Endothelial cell of umbilical vein (primary cell): Measurements from ENCODE around the gene HOXA3. TPM values are rescaled to one million over a fixed set of nuclear protein-coding genes. Genes with fewer than 3 reads are reported as not detected.

ENCODE experiments used
- BruUV-seq: library from RNA; stranded (reverse); fragments of 400-500 nt; replicated peaks from 2 replicates; lab custom pipeline; 2021; lab: Mats Ljungman, UMichigan
- CTCF ChIA-PET: fragments of 300-600, 350-600 bp; sonication (Branson Sonifier 250); formaldehyde crosslinking; loops from one replicate; lab custom pipeline; 2021; ENCODE audit warnings: antibody characterized with exemption, inconsistent platforms; lab: Charles Lee
- POLR2A ChIA-PET: fragments of 300-600, 350-600 bp; sonication (Branson Sonifier 250); formaldehyde crosslinking; loops from one replicate; lab custom pipeline; 2021; ENCODE audit warnings: antibody characterized with exemption, inconsistent platforms; lab: Charles Lee
- DNase-seq: peaks from one replicate; pipeline ENCODE4 v3.0.0-alpha.2; 2011; ENCODE audit warnings: low read depth, low spot score
- FAIRE-seq: peaks from 2 replicates; lab custom pipeline; 2011; peaks lifted over from hg19 to GRCh38; lab: Jason Lieb, UNC
- H2AFZ ChIP-seq: 2 replicates; pipeline ENCODE4 v1.6.0; 2012; ENCODE audit warnings: low read depth, low read length, control low read depth, inconsistent platforms
- H3K27ac ChIP-seq: 2 replicates; pipeline ENCODE4 v1.5.1; 2011; ENCODE audit warnings: low read depth, mild to moderate bottlenecking, control low read depth, low read length, moderate library complexity; ENCODE audit not compliant: insufficient read depth
- H3K27me3 ChIP-seq, 2 experiments: 2 replicates each; pipeline versions ENCODE4 v1.6.0 to v1.6.1; 2011; ENCODE audit warnings: low read length in 2 of 2, mixed read lengths in 1 of 2; ENCODE audit not compliant: control insufficient read depth in 2 of 2, insufficient read depth in 2 of 2
- H3K36me3 ChIP-seq, 2 experiments: 2 replicates in 1 of 2; 3 replicates in 1 of 2; pipeline ENCODE4 v1.5.1; 2011; ENCODE audit warnings: low read length in 2 of 2, mild to moderate bottlenecking in 1 of 2, moderate library complexity in 1 of 2; ENCODE audit not compliant: control insufficient read depth in 2 of 2, insufficient read depth in 2 of 2; ENCODE audit errors: extremely low read depth in 1 of 2
- H3K4me1 ChIP-seq: 3 replicates; pipeline ENCODE4 v1.5.1; 2011; ENCODE audit warnings: mild to moderate bottlenecking, low read length; ENCODE audit not compliant: control insufficient read depth, insufficient read depth; ENCODE audit errors: extremely low read depth
- H3K4me2 ChIP-seq: 2 replicates; pipeline ENCODE4 v1.6.1; 2011; ENCODE audit warnings: low read length, control low read depth, mixed read lengths; ENCODE audit not compliant: insufficient read depth
- H3K4me3 ChIP-seq, 3 experiments: fragments of 200-600 bp in 1 of 3; sonication (generic), shearing (Covaris generic) in 1 of 3; replicated peaks in 1 of 3; 2 replicates each; pipeline ENCODE4 v1.5.1; 2011 to 2016; ENCODE audit warnings: control low read depth in 3 of 3, low read length in 3 of 3, mild to moderate bottlenecking in 2 of 3, inconsistent platforms in 1 of 3, low read depth in 1 of 3, moderate library complexity in 1 of 3; ENCODE audit not compliant: insufficient read depth in 1 of 3
- H3K79me2 ChIP-seq: 2 replicates; pipeline ENCODE4 v1.6.0; 2012; ENCODE audit warnings: low read length, inconsistent platforms; ENCODE audit not compliant: control insufficient read depth, insufficient read depth
- H3K9ac ChIP-seq: replicated peaks from 2 replicates; pipeline ENCODE3; 2011; ENCODE audit warnings: low read length, control low read depth; ENCODE audit not compliant: insufficient read depth; ENCODE audit errors: extremely low read depth
- H3K9me1 ChIP-seq: replicated peaks from 3 replicates; pipeline ENCODE4 v1.6.0; 2011; ENCODE audit warnings: mild to moderate bottlenecking, low read length; ENCODE audit not compliant: control insufficient read depth, insufficient read depth; ENCODE audit errors: extremely low read depth
- H3K9me3 ChIP-seq: replicated peaks from 2 replicates; pipeline ENCODE4 v1.5.1; 2012; ENCODE audit warnings: low read length, inconsistent platforms; ENCODE audit not compliant: control insufficient read depth, insufficient read depth
- H4K20me1 ChIP-seq: replicated peaks from 2 replicates; pipeline ENCODE3; 2011; ENCODE audit warnings: mild to moderate bottlenecking, low read length; ENCODE audit not compliant: control insufficient read depth, insufficient read depth; ENCODE audit errors: extremely low read depth
- EZH2 ChIP-seq: IDR thresholded peaks from 2 replicates; pipeline ENCODE4 v1.6.1; 2012; ENCODE audit warnings: borderline replicate concordance, low read depth, mild to moderate bottlenecking, moderate library complexity, low read length, inconsistent platforms; ENCODE audit not compliant: severe bottlenecking
- FOS ChIP-seq: IDR thresholded peaks from 2 replicates; pipeline ENCODE4 v1.6.1; 2011; ENCODE audit warnings: mild to moderate bottlenecking, low read length, moderate library complexity, borderline replicate concordance; ENCODE audit not compliant: insufficient read depth
- GATA2 ChIP-seq: IDR thresholded peaks from 2 replicates; pipeline ENCODE4 v1.7.0; 2011; ENCODE audit warnings: low read depth, mild to moderate bottlenecking, moderate library complexity, mixed read lengths, low read length; ENCODE audit not compliant: insufficient read length, insufficient read depth
- JUN ChIP-seq: IDR thresholded peaks from 2 replicates; pipeline ENCODE4 v1.6.1; 2011; ENCODE audit warnings: borderline replicate concordance, low read depth; ENCODE audit not compliant: insufficient read length, insufficient read depth
- MYC ChIP-seq: IDR thresholded peaks from one replicate; pipeline ENCODE4 v1.6.1; 2011; ENCODE audit warnings: mild to moderate bottlenecking, low read depth, low read length
- POLR2A ChIP-seq: IDR thresholded peaks from 2 replicates; pipeline ENCODE4 v1.6.1; 2012; ENCODE audit warnings: low read depth, mild to moderate bottlenecking, control low read depth, low read length
- POLR2AphosphoS5 ChIP-seq: IDR thresholded peaks from 2 replicates; pipeline ENCODE4 v1.6.1; 2012; ENCODE audit warnings: low read depth, mild to moderate bottlenecking, control low read depth, low read length, moderate library complexity; ENCODE audit not compliant: insufficient read depth
- dilution Hi-C: fragments of 300-500 bp; cut with MboI; formaldehyde crosslinking; loops from one replicate; pipeline ENCODE4 v1.15.0; 2019; ENCODE audit warnings: low sequenced_read_pairs; ENCODE audit not compliant: extremely low pct_ligation_motif_present
- intact Hi-C: fragments of 100-400 bp; cut with micrococcal nuclease; formaldehyde crosslinking; loops from one replicate; pipeline ENCODE4 v1.10.0; 2022
- polyA plus RNA-seq, 4 experiments: library from polyadenylated mRNA; depleted of rRNA in 3 of 4; stranded (reverse) in 3 of 4; unstranded in 1 of 4; fragments of >200 nt; gene quantifications; 2 replicates each; pipeline versions ENCODE4 v1.2.1 to v1.2.3, GENCODE V29; 2011 to 2012; ENCODE audit warnings: missing spikeins in 1 of 4
- total RNA-seq: library from RNA; stranded (reverse); gene quantifications from 2 replicates; pipeline ENCODE4 v1.2.3, GENCODE V29; 2021
- TF ChIP-seq, protein P1 (sequence below), 2 donors: IDR thresholded peaks; 1 replicate in 1 of 2; 2 replicates in 1 of 2; pipeline ENCODE4 v1.5.1; 2011; ENCODE audit warnings: low read length in 2 of 2, mild to moderate bottlenecking in 2 of 2, moderate library complexity in 2 of 2, control low read depth in 1 of 2, inconsistent platforms in 1 of 2, low read depth in 1 of 2; ENCODE audit not compliant: insufficient read depth in 1 of 2; ENCODE audit errors: extremely low read depth in 1 of 2
- TF ChIP-seq, protein P2 (sequence below): IDR thresholded peaks from 2 replicates; pipeline ENCODE4 v1.6.1; 2011; ENCODE audit not compliant: insufficient read depth, insufficient read length

Gene HOXA3
- total and polyA plus RNA-seq, 2 donors (not counting 3 experiments of a cell fraction or from before 2014, with no cell fraction given) = 4.7 to 14.0 TPM

DNA sequence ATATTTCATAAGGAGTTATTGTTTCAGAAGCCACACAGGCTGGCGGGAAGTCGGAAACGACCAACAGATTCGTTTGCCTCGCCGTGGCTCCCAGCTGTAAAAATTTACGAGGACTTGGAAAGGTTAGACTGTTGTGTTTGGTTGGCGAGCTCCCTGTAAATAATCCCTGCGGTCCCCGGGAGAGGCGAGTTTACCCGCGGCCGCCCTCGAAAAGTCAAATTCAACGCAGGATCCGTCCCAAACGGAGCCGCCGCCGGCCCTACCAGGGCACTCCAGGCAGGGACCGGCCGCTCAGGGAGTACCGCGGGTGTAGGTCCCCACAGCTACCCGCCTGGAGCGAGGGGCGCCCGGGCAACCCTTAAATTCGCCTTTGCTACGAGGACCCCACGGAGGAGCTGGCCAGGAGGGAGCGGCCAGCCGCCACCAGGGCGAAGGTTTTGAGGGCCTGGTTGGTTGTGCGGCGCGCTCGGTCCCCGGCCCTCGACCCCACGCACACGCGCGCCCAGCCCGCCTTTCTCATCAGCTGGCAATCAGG, 13.7 kb upstream of the HOXA3 start:
- DNase-seq = no peak
- TF ChIP-seq, protein P1, sequence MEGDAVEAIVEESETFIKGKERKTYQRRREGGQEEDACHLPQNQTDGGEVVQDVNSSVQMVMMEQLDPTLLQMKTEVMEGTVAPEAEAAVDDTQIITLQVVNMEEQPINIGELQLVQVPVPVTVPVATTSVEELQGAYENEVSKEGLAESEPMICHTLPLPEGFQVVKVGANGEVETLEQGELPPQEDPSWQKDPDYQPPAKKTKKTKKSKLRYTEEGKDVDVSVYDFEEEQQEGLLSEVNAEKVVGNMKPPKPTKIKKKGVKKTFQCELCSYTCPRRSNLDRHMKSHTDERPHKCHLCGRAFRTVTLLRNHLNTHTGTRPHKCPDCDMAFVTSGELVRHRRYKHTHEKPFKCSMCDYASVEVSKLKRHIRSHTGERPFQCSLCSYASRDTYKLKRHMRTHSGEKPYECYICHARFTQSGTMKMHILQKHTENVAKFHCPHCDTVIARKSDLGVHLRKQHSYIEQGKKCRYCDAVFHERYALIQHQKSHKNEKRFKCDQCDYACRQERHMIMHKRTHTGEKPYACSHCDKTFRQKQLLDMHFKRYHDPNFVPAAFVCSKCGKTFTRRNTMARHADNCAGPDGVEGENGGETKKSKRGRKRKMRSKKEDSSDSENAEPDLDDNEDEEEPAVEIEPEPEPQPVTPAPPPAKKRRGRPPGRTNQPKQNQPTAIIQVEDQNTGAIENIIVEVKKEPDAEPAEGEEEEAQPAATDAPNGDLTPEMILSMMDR (IDR thresholded peaks at IDR 0.05; ENCODE audit: extremely low read depth in 1 of 2, insufficient read depth in 1 of 2, low read depth in 1 of 2, low read length in 2 of 2) = no peak
- no peak for TF ChIP-seq GATA2
- TF ChIP-seq EZH2 = no peak
- no peak for TF ChIP-seq JUN
- no peak for TF ChIP-seq FOS
- no peak for TF ChIP-seq POLR2AphosphoS5
- TF ChIP-seq, protein P2, sequence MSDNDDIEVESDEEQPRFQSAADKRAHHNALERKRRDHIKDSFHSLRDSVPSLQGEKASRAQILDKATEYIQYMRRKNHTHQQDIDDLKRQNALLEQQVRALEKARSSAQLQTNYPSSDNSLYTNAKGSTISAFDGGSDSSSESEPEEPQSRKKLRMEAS = no peak
- TF ChIP-seq MYC = no peak
- no peak for TF ChIP-seq POLR2A
- POLR2A ChIA-PET = interaction anchor here (0.9 to 1.8 kb wide), 6 partner anchors 11 to 55 kb away, joined by 3 to 8 read pairs (median 5); partner anchors contain the start of genes HOXA11, HOXA3 and HOXA5
- Histone ChIP-seq H3K27me3 (no peaks in the 10 kb centered on the region), H3K4me3 (peak overlapping the region; percentile 31 to 98 (median 63)), H3K4me2 (peak overlapping the region; percentile 70), H3K36me3 (peaks cover 3 to 7% of the 10 kb centered on the region in 2 experiments), H4K20me1 (no peaks in the 10 kb centered on the region), H3K9ac (peak overlapping the region; percentile 85), H3K27ac (peak overlapping the region; percentile 91), H3K4me1 (peaks cover 31% of the 10 kb centered on the region), H3K79me2 (peaks cover 93% of the 10 kb centered on the region), H3K9me1 (no peaks in the 10 kb centered on the region), H3K9me3 (no peaks in the 10 kb centered on the region), H2AFZ (no peak overlapping the region)
- BruUV-seq = no TSS peak
- CTCF ChIA-PET = interaction anchor here (0.8 to 7.4 kb wide), 12 partner anchors 8 to 931 kb away, joined by 3 to 42 read pairs (median 4); partner anchors contain the start of gene HOXA3
- dilution Hi-C loops (loop anchor here (10.0 to 25.0 kb wide), 3 partner anchors 311 to 979 kb away; no protein-coding TSS in a partner anchor), intact Hi-C loops (loop anchor here (1.0 to 2.0 kb wide), 4 partner anchors 8 to 63 kb away; partner anchors contain the start of genes HOXA10 and HOXA2)
- no peak for FAIRE-seq
